HCT116 (cell line): ENCODE measurements around the gene PSMB7. TPM values are rescaled to one million over a fixed set of nuclear protein-coding genes. Genes with fewer than 3 reads are reported as not detected.

Experiments
- ATAC-seq: fragments of 200-7000 bp; cut with Tn5 transposase; 2 replicates; pipeline ENCODE4 v1.9.1; 2020; ENCODE audit warnings: mild to moderate bottlenecking, moderate library complexity
- BruUV-seq: library from RNA; stranded (reverse); fragments of 400-500 nt; replicated peaks from 2 replicates; lab custom pipeline; 2021; lab: Mats Ljungman, UMichigan
- CTCF ChIA-PET: fragments of 300-600 bp; sonication (Branson Sonifier 250); formaldehyde crosslinking; loops from one replicate; lab custom pipeline; 2021; ENCODE audit warnings: antibody characterized with exemption; lab: Charles Lee
- POLR2A ChIA-PET: fragments of 300-600, 350-600 bp; sonication (Branson Sonifier 250); formaldehyde crosslinking; loops from one replicate; lab custom pipeline; 2021; ENCODE audit warnings: antibody characterized with exemption; lab: Charles Lee
- RAD21 ChIA-PET, 2 experiments: fragments of 300-600 bp; sonication (Branson Sonifier 250); formaldehyde crosslinking; loops; one replicate each; lab custom pipeline; 2023; ENCODE audit warnings: low total read pairs in 2 of 2; ENCODE audit not compliant: uncharacterized antibody in 2 of 2, unreplicated experiment in 2 of 2, low non-redundant PET in 1 of 2; lab: Charles Lee
- DNase-seq: peaks from one replicate; pipeline ENCODE4 v3.0.0-alpha.2; 2010; ENCODE audit warnings: low read depth, low spot score
- H2AFZ ChIP-seq: fragments of 200-600 bp; shearing (Covaris generic), sonication (generic); 2 replicates; pipeline ENCODE4 v1.6.1; 2017; ENCODE audit warnings: low read depth, mixed run types, mixed read lengths, antibody characterized with exemption, low read length; ENCODE audit not compliant: poor library complexity, severe bottlenecking
- H3K27ac ChIP-seq: 2 replicates; pipeline ENCODE4 v1.5.1; 2012; ENCODE audit warnings: low read depth, low read length
- H3K27me3 ChIP-seq: fragments of 200-600 bp; sonication (generic); 2 replicates; pipeline ENCODE4 v1.6.1; 2016; ENCODE audit warnings: mixed run types, low read length, mixed read lengths; ENCODE audit not compliant: insufficient read depth
- H3K36me3 ChIP-seq, 2 experiments: fragments of 200-500 bp in 1 of 2; fragments of 200-600 bp in 1 of 2; sonication (Bioruptor generic) in 1 of 2; sonication (generic) in 1 of 2; 2 replicates each; pipeline versions ENCODE4 v1.5.1 to v1.6.1; 2014 to 2016; ENCODE audit warnings: low read length in 2 of 2, inconsistent platforms in 1 of 2, mixed read lengths in 1 of 2, mixed run types in 1 of 2; ENCODE audit not compliant: insufficient read depth in 2 of 2, control insufficient read depth in 1 of 2
- H3K4me1 ChIP-seq, 2 experiments: fragments of 200-600 bp in 1 of 2; sonication (generic) in 1 of 2; 2 replicates each; pipeline versions ENCODE4 v1.5.1 to v1.6.1; 2012 to 2017; ENCODE audit warnings: low read length in 2 of 2, inconsistent platforms in 1 of 2, mild to moderate bottlenecking in 1 of 2, mixed read lengths in 1 of 2, mixed run types in 1 of 2, moderate library complexity in 1 of 2; ENCODE audit not compliant: insufficient read depth in 2 of 2, control insufficient read depth in 1 of 2
- H3K4me2 ChIP-seq: fragments of 200-600 bp; sonication (generic); 2 replicates; pipeline ENCODE4 v1.6.1; 2017; ENCODE audit warnings: mixed run types, low read length, mixed read lengths
- H3K4me3 ChIP-seq, 2 experiments: fragments of 200-600 bp in 1 of 2; sonication (generic) in 1 of 2; replicated peaks in 1 of 2; 2 replicates each; pipeline ENCODE4 v1.5.1; 2011 to 2016; ENCODE audit warnings: low read length in 2 of 2, control low read depth in 1 of 2, low read depth in 1 of 2, mild to moderate bottlenecking in 1 of 2, mixed read lengths in 1 of 2, mixed run types in 1 of 2
- H3K79me2 ChIP-seq: fragments of 200-600 bp; sonication (generic); 2 replicates; pipeline ENCODE4 v1.6.1; 2017; ENCODE audit warnings: mild to moderate bottlenecking, mixed run types, low read length, moderate library complexity, mixed read lengths; ENCODE audit not compliant: insufficient read depth
- H3K9ac ChIP-seq: fragments of 200-600 bp; sonication (generic); 2 replicates; pipeline ENCODE4 v1.6.1; 2016; ENCODE audit warnings: low read length, mixed read lengths
- H3K9me2 ChIP-seq: fragments of 200-600 bp; sonication (generic), shearing (Covaris generic); 2 replicates; pipeline ENCODE4 v1.6.1; 2017; ENCODE audit warnings: mixed run types, mild to moderate bottlenecking, moderate library complexity; ENCODE audit not compliant: insufficient read depth
- H3K9me3 ChIP-seq, 2 experiments: fragments of 200-500 bp in 1 of 2; fragments of 200-600 bp in 1 of 2; sonication (Bioruptor generic) in 1 of 2; sonication (generic) in 1 of 2; 2 replicates each; pipeline ENCODE4 v1.6.1; 2014 to 2017; ENCODE audit warnings: low read length in 2 of 2, mixed read lengths in 2 of 2, inconsistent platforms in 1 of 2, low read depth in 1 of 2, mild to moderate bottlenecking in 1 of 2, mixed run types in 1 of 2, moderate library complexity in 1 of 2; ENCODE audit not compliant: control insufficient read depth in 1 of 2, insufficient read depth in 1 of 2
- H4K20me1 ChIP-seq: fragments of 200-600 bp; sonication (generic), shearing (Covaris generic); 2 replicates; pipeline ENCODE4 v1.6.1; 2017; ENCODE audit warnings: mixed run types, mild to moderate bottlenecking, moderate library complexity; ENCODE audit not compliant: insufficient read depth
- ATF3 ChIP-seq: IDR thresholded peaks from 2 replicates; pipeline ENCODE4 v1.6.1; 2012
- CEBPB ChIP-seq: IDR thresholded peaks from 2 replicates; pipeline ENCODE4 v1.6.1; 2012; ENCODE audit warnings: low read depth
- EGR1 ChIP-seq: IDR thresholded peaks from 2 replicates; pipeline ENCODE4 v1.6.1; 2012; ENCODE audit warnings: low read depth
- ELF1 ChIP-seq: IDR thresholded peaks from 2 replicates; pipeline ENCODE4 v1.6.1; 2012; ENCODE audit warnings: low read depth, borderline replicate concordance
- FOSL1 ChIP-seq: IDR thresholded peaks from 2 replicates; pipeline ENCODE4 v1.6.1; 2012; ENCODE audit warnings: low read depth
- JUND ChIP-seq: IDR thresholded peaks from 2 replicates; pipeline ENCODE4 v1.6.1; 2012
- POLR2A ChIP-seq: IDR thresholded peaks from 2 replicates; pipeline ENCODE4 v1.7.0; 2011; ENCODE audit warnings: borderline replicate concordance; ENCODE audit not compliant: insufficient read depth, insufficient read length; ENCODE audit errors: extremely low read depth
- POLR2AphosphoS5 ChIP-seq: IDR thresholded peaks from 2 replicates; pipeline ENCODE4 v1.6.1; 2011; ENCODE audit warnings: mild to moderate bottlenecking, low read depth, low read length, moderate library complexity
- RAD21 ChIP-seq: IDR thresholded peaks from 2 replicates; pipeline ENCODE4 v1.6.1; 2012; ENCODE audit warnings: low read depth, mild to moderate bottlenecking
- REST ChIP-seq: IDR thresholded peaks from 2 replicates; pipeline ENCODE4 v1.6.1; 2012; ENCODE audit warnings: low read depth
- SIN3A ChIP-seq: IDR thresholded peaks from 2 replicates; pipeline ENCODE4 v1.6.1; 2012; ENCODE audit warnings: low read depth
- SP1 ChIP-seq: IDR thresholded peaks from 2 replicates; pipeline ENCODE4 v1.6.1; 2012; ENCODE audit warnings: low read depth
- SRF ChIP-seq: IDR thresholded peaks from 2 replicates; pipeline ENCODE4 v1.6.1; 2012; ENCODE audit warnings: low read depth
- TCF7L2 ChIP-seq: IDR thresholded peaks from 2 replicates; pipeline ENCODE4 v1.7.0; 2011; ENCODE audit warnings: borderline replicate concordance, inconsistent platforms; ENCODE audit not compliant: insufficient read depth, insufficient read length; ENCODE audit errors: extremely low read depth
- ZFX ChIP-seq: fragments of 450-650 bp; IDR thresholded peaks from 2 replicates; pipeline ENCODE4 v1.6.1; 2017
- ZNF274 ChIP-seq: fragments of 200-500 bp; sonication (Bioruptor generic); IDR thresholded peaks from 2 replicates; pipeline ENCODE4 v1.6.1; 2014; ENCODE audit warnings: mild to moderate bottlenecking, low read depth, low read length, inconsistent platforms
- intact Hi-C: fragments of 100-400 bp; cut with micrococcal nuclease; formaldehyde crosslinking; loops from 2 replicates; pipeline ENCODE4 v1.10.0; 2022
- total RNA-seq: library from RNA; stranded (reverse); gene quantifications from one replicate; pipeline ENCODE4 v1.2.1, GENCODE V29; 2021; ENCODE audit not compliant: unreplicated experiment
- TF ChIP-seq, protein P1 (sequence below): IDR thresholded peaks from 2 replicates; pipeline ENCODE4 v1.6.1; 2011; ENCODE audit warnings: mild to moderate bottlenecking, low read length, moderate library complexity; ENCODE audit not compliant: insufficient replicate concordance; ENCODE audit errors: extremely low read depth
- TF ChIP-seq, protein P2 (sequence below), 3 experiments: fragments of 200-600 bp in 1 of 3; sonication (generic) in 1 of 3; IDR thresholded peaks in 2 of 3; conservative IDR thresholded peaks in 1 of 3; 2 replicates each; pipeline ENCODE4 v1.5.1; 2012 to 2017; ENCODE audit warnings: low read depth in 2 of 3, low read length in 2 of 3, antibody characterized with exemption in 1 of 3, borderline replicate concordance in 1 of 3, control low read depth in 1 of 3, mild to moderate bottlenecking in 1 of 3, mixed read lengths in 1 of 3, mixed run types in 1 of 3, moderate library complexity in 1 of 3; ENCODE audit not compliant: insufficient read depth in 1 of 3
- TF ChIP-seq, protein P3 (sequence below): IDR thresholded peaks from 2 replicates; pipeline ENCODE4 v1.6.1; 2012

The PSMB7 gene
- total RNA-seq, 1 experiment from 2014 or later = 222 TPM

DNA sequence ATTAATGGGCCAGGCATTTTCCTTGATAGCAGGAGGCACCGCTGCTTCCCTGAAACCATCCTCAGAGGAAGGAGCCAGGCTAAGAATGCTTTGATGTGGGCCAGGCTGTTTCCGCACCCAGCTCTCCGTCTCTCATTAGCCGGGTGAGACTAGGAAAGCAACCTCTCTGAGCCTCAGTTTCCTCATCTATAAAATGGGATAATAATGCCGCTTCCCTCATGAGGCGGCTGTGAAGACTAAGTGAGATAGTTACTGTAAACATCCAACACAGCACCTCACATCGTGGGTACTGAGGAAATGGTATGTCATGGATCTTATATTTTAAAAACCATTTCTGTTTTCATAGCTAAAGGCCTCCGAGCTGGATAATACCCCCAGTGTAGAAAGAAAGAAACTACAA lies 111.0 kb downstream of the PSMB7 start:
- intact Hi-C loops = no loop called here
- DNase-seq = no peak

More for the DNA sequence above, 111.0 kb downstream of the PSMB7 start:
- no peak overlapping the region for H3K4me3 ChIP-seq
- peaks cover 27 to 68% of the 10 kb centered on the region in 2 experiments for H3K4me1 ChIP-seq
- no peaks in the 10 kb centered on the region for H3K9me2 ChIP-seq
- ATAC-seq = no peak
- no peak overlapping the region for H3K27ac ChIP-seq
- RAD21 ChIA-PET = no interaction called here
- H3K79me2 ChIP-seq = no peaks in the 10 kb centered on the region; the same call in 1 of the 2 replicates
- POLR2A ChIA-PET = no interaction called here
- H3K27me3 ChIP-seq = no peaks in the 10 kb centered on the region
- H4K20me1 ChIP-seq = no peaks in the 10 kb centered on the region
- CTCF ChIA-PET = no interaction called here
- no peak overlapping the region for H3K4me2 ChIP-seq
- BruUV-seq = no TSS peak
- no peaks in the 10 kb centered on the region for H3K9me3 ChIP-seq
- H3K36me3 ChIP-seq = peaks cover 0 to 4% of the 10 kb centered on the region in 2 experiments; a peak in 1 of 4 replicates
- TF ChIP-seq, protein P1, sequence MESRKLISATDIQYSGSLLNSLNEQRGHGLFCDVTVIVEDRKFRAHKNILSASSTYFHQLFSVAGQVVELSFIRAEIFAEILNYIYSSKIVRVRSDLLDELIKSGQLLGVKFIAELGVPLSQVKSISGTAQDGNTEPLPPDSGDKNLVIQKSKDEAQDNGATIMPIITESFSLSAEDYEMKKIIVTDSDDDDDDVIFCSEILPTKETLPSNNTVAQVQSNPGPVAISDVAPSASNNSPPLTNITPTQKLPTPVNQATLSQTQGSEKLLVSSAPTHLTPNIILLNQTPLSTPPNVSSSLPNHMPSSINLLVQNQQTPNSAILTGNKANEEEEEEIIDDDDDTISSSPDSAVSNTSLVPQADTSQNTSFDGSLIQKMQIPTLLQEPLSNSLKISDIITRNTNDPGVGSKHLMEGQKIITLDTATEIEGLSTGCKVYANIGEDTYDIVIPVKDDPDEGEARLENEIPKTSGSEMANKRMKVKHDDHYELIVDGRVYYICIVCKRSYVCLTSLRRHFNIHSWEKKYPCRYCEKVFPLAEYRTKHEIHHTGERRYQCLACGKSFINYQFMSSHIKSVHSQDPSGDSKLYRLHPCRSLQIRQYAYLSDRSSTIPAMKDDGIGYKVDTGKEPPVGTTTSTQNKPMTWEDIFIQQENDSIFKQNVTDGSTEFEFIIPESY = no peak
- TF ChIP-seq, protein P2, sequence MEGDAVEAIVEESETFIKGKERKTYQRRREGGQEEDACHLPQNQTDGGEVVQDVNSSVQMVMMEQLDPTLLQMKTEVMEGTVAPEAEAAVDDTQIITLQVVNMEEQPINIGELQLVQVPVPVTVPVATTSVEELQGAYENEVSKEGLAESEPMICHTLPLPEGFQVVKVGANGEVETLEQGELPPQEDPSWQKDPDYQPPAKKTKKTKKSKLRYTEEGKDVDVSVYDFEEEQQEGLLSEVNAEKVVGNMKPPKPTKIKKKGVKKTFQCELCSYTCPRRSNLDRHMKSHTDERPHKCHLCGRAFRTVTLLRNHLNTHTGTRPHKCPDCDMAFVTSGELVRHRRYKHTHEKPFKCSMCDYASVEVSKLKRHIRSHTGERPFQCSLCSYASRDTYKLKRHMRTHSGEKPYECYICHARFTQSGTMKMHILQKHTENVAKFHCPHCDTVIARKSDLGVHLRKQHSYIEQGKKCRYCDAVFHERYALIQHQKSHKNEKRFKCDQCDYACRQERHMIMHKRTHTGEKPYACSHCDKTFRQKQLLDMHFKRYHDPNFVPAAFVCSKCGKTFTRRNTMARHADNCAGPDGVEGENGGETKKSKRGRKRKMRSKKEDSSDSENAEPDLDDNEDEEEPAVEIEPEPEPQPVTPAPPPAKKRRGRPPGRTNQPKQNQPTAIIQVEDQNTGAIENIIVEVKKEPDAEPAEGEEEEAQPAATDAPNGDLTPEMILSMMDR (IDR thresholded peaks at IDR 0.05 in 2 of 3, conservative IDR thresholded peaks at IDR 0.05 in 1 of 3; ENCODE audit: borderline replicate concordance in 1 of 3, insufficient read depth in 1 of 3, low read depth in 2 of 3, low read length in 2 of 3) = no peak
- TF ChIP-seq REST (no peak), ZFX (no peak), TCF7L2 (no peak), ZNF274 (no peak), ATF3 (no peak), POLR2AphosphoS5 (no peak), EGR1 (no peak), JUND (no peak), POLR2A (no peak), ELF1 (no peak), SIN3A (no peak), RAD21 (no peak), SRF (no peak), CEBPB (no peak), FOSL1 (no peak), SP1 (no peak)
- TF ChIP-seq, protein P3, sequence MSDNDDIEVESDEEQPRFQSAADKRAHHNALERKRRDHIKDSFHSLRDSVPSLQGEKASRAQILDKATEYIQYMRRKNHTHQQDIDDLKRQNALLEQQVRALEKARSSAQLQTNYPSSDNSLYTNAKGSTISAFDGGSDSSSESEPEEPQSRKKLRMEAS = no peak
- no peak overlapping the region for H2AFZ ChIP-seq
- no peak overlapping the region for H3K9ac ChIP-seq
